K562 (cell line): ENCODE data around the gene SOWAHA. TPM values are rescaled to one million over a fixed set of nuclear protein-coding genes. Genes with fewer than 3 reads are reported as not detected.

ENCODE experiments used
- CAMTA2 ChIP-seq: fragments of 250-450 bp; sonication (Bioruptor Pico); conservative IDR thresholded peaks from 2 replicates; pipeline ENCODE4 v1.5.1; 2022
- CTBP1 ChIP-seq: fragments of 450-650 bp; IDR thresholded peaks from 2 replicates; pipeline ENCODE4 v1.6.1; 2016; ENCODE audit warnings: borderline replicate concordance
- FOSL1 ChIP-seq: fragments of 200-800 bp; sonication (Bioruptor generic); conservative IDR thresholded peaks from 2 replicates; pipeline ENCODE4 v1.6.1; 2016; ENCODE audit warnings: missing genetic modification characterization, missing compliant biosample characterization
- LCOR ChIP-seq: sonication (generic); formaldehyde crosslinking; IDR thresholded peaks from 2 replicates; pipeline ENCODE4 v1.8.0; 2022; ENCODE audit warnings: mild to moderate bottlenecking, missing genetic modification reagents
- NELFE ChIP-seq: IDR thresholded peaks from 2 replicates; pipeline ENCODE4 v1.6.1; 2011; ENCODE audit warnings: mild to moderate bottlenecking; ENCODE audit not compliant: insufficient read depth, insufficient read length
- ZNF444 ChIP-seq: fragments of 250-450 bp; sonication (Bioruptor Pico); IDR thresholded peaks from 2 replicates; pipeline ENCODE4 v1.4.0; 2020; ENCODE audit warnings: mild to moderate bottlenecking, moderate library complexity
- polyA plus RNA-seq, 8 experiments: library from polyadenylated mRNA; depleted of rRNA in 4 of 8; stranded (reverse) in 5 of 8; unstranded in 3 of 8; fragments of >200 nt; fragmentation: Nextera tagmentation in 2 of 8; fragmentation: Illumina TruSeq in 1 of 8; extraction: Ambion mirVana in 2 of 8; extraction: Trizol in 1 of 8; gene quantifications; 2 replicates each; pipeline versions ENCODE4 v1.2.1 to v1.2.3, GENCODE V29; 2011 to 2014; ENCODE audit warnings: inconsistent platforms in 1 of 8, missing spikeins in 1 of 8
- total RNA-seq, 7 experiments: library from RNA; depleted of rRNA in 6 of 7; stranded (reverse); fragments of >200 nt in 6 of 7; fragmentation: Illumina TruSeq in 2 of 7; extraction: Trizol in 2 of 7; gene quantifications; 2 replicates each; pipeline versions ENCODE4 v1.2.1 to v1.2.3, GENCODE V29; 2011 to 2021; ENCODE audit warnings: low replicate concordance in 1 of 7
- TF ChIP-seq, protein P1 (sequence below): fragments of 450-650 bp; formaldehyde crosslinking; IDR thresholded peaks from 2 replicates; pipeline ENCODE4 v1.4.0; 2020; ENCODE audit warnings: mild to moderate bottlenecking, moderate library complexity
- TF ChIP-seq, protein P2 (sequence below): fragments of 450-650 bp; IDR thresholded peaks from 2 replicates; pipeline ENCODE4 v1.6.1; 2017; ENCODE audit warnings: antibody characterized with exemption
- TF ChIP-seq, protein P3 (sequence below): fragments of 450-650 bp; IDR thresholded peaks from 2 replicates; pipeline ENCODE4 v1.6.1; 2016
- TF ChIP-seq, protein P4 (sequence below): sonication (generic); formaldehyde crosslinking; IDR thresholded peaks from 2 replicates; pipeline ENCODE4 v1.8.0; 2022; ENCODE audit warnings: mild to moderate bottlenecking, missing genetic modification reagents, borderline replicate concordance
- TF ChIP-seq, protein P5 (sequence below): fragments of 200-800 bp; sonication (Bioruptor generic); IDR thresholded peaks from 2 replicates; pipeline ENCODE4 v1.6.1; 2017; ENCODE audit warnings: missing genetic modification characterization, missing compliant biosample characterization

SOWAHA gene
- total and polyA plus RNA-seq, 9 of the 15 experiments (the other 6 are each of a cell fraction or from before 2014, with no cell fraction given): not detected

DNA sequence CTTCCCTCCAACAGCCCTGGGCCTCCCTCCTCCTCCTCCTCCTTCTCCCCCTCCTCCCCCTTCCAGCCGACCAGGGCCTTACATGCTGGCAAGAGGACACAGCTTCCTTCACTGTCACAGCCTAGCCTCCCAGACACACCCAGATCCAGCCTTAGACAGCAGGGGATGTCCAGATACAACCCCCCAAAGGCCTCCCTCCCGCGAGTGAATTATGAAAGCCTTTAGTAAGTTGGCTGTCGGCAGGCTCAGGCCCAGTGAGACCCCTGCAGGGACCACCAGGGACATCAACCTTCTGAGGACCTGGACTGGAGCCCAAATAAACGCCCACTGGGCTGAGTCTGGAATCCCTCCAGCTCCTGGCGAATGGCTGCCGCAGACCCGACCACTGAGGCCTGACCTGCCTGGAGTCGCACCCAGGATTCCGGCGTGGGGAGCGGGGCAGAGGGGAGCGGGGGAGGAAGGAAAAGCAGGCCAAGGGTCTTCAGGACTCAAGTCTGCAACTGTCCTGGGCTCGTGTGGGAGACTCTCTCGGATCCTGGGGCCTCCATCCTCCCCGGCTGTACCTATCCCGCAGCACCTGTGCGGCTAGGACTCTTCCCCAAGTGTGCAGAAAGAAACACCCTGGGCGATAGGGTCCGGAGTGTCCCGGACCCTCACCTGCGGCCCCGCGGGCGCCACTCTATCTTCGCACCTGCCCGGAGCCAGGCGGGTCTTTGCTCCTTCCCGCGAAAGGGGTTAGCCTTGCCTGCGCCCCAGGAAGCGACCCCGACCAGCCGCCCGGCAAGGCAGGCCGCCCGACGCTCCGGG lies 36.8 kb upstream of the SOWAHA start (continued):
- TF ChIP-seq NELFE (no peak), FOSL1 (no peak), CTBP1 (0 out of 2 replicates have a peak, but pooled peaks have one; percentile 12), LCOR (0 out of 2 replicates have a peak, but pooled peaks have one; percentile 26), ZNF444 (CRISPR knock-in tag) (no peak), CAMTA2 (CRISPR knock-in tag) (peak; percentile 73; the same call in 1 of the 2 replicates)
- TF ChIP-seq, protein P1, sequence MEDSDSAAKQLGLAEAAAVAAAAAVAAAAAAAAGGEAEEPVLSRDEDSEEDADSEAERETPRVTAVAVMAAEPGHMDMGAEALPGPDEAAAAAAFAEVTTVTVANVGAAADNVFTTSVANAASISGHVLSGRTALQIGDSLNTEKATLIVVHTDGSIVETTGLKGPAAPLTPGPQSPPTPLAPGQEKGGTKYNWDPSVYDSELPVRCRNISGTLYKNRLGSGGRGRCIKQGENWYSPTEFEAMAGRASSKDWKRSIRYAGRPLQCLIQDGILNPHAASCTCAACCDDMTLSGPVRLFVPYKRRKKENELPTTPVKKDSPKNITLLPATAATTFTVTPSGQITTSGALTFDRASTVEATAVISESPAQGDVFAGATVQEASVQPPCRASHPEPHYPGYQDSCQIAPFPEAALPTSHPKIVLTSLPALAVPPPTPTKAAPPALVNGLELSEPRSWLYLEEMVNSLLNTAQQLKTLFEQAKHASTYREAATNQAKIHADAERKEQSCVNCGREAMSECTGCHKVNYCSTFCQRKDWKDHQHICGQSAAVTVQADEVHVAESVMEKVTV (CRISPR knock-in tag): no peak
- TF ChIP-seq, protein P2, sequence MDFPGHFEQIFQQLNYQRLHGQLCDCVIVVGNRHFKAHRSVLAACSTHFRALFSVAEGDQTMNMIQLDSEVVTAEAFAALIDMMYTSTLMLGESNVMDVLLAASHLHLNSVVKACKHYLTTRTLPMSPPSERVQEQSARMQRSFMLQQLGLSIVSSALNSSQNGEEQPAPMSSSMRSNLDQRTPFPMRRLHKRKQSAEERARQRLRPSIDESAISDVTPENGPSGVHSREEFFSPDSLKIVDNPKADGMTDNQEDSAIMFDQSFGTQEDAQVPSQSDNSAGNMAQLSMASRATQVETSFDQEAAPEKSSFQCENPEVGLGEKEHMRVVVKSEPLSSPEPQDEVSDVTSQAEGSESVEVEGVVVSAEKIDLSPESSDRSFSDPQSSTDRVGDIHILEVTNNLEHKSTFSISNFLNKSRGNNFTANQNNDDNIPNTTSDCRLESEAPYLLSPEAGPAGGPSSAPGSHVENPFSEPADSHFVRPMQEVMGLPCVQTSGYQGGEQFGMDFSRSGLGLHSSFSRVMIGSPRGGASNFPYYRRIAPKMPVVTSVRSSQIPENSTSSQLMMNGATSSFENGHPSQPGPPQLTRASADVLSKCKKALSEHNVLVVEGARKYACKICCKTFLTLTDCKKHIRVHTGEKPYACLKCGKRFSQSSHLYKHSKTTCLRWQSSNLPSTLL: no peak
- TF ChIP-seq, protein P3, sequence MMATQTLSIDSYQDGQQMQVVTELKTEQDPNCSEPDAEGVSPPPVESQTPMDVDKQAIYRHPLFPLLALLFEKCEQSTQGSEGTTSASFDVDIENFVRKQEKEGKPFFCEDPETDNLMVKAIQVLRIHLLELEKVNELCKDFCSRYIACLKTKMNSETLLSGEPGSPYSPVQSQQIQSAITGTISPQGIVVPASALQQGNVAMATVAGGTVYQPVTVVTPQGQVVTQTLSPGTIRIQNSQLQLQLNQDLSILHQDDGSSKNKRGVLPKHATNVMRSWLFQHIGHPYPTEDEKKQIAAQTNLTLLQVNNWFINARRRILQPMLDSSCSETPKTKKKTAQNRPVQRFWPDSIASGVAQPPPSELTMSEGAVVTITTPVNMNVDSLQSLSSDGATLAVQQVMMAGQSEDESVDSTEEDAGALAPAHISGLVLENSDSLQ: peak; percentile 65
- TF ChIP-seq, protein P4, sequence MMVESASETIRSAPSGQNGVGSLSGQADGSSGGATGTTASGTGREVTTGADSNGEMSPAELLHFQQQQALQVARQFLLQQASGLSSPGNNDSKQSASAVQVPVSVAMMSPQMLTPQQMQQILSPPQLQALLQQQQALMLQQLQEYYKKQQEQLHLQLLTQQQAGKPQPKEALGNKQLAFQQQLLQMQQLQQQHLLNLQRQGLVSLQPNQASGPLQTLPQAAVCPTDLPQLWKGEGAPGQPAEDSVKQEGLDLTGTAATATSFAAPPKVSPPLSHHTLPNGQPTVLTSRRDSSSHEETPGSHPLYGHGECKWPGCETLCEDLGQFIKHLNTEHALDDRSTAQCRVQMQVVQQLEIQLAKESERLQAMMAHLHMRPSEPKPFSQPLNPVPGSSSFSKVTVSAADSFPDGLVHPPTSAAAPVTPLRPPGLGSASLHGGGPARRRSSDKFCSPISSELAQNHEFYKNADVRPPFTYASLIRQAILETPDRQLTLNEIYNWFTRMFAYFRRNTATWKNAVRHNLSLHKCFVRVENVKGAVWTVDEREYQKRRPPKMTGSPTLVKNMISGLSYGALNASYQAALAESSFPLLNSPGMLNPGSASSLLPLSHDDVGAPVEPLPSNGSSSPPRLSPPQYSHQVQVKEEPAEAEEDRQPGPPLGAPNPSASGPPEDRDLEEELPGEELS (CRISPR knock-in tag): no peak
- TF ChIP-seq, protein P5, sequence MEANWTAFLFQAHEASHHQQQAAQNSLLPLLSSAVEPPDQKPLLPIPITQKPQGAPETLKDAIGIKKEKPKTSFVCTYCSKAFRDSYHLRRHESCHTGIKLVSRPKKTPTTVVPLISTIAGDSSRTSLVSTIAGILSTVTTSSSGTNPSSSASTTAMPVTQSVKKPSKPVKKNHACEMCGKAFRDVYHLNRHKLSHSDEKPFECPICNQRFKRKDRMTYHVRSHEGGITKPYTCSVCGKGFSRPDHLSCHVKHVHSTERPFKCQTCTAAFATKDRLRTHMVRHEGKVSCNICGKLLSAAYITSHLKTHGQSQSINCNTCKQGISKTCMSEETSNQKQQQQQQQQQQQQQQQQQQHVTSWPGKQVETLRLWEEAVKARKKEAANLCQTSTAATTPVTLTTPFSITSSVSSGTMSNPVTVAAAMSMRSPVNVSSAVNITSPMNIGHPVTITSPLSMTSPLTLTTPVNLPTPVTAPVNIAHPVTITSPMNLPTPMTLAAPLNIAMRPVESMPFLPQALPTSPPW: peak; percentile 81
